H1 (cell line): ENCODE data around the gene RSRC2. TPM values are rescaled to one million over a fixed set of nuclear protein-coding genes. Genes with fewer than 3 reads are reported as not detected.
A peak's percentile ranks its signal among the peaks of the same experiment; 100 is the strongest.

Experiments
- CBX5 ChIP-seq: fragments of 300-800, 300-1000 bp; sonication (generic); IDR thresholded peaks from 2 replicates; pipeline ENCODE4 v1.7.1; 2016; ENCODE audit warnings: antibody characterized with exemption, low read length, low read depth
- CHD7 ChIP-seq: fragments of 300-600 bp; sonication (generic); IDR thresholded peaks from 2 replicates; pipeline ENCODE4 v1.7.1; 2012; ENCODE audit warnings: low read length, moderate library complexity, mild to moderate bottlenecking, inconsistent platforms; ENCODE audit not compliant: insufficient replicate concordance
- EP300 ChIP-seq, 2 experiments: IDR thresholded peaks; 1 replicate in 1 of 2; 2 replicates in 1 of 2; pipeline ENCODE4 v1.6.1; 2011 to 2012; ENCODE audit warnings: low read depth in 2 of 2, low read length in 2 of 2, mild to moderate bottlenecking in 2 of 2, borderline replicate concordance in 1 of 2, inconsistent platforms in 1 of 2, moderate library complexity in 1 of 2
- POLR2A ChIP-seq, 2 experiments: IDR thresholded peaks; 1 replicate in 1 of 2; 2 replicates in 1 of 2; pipeline ENCODE4 v1.6.1; 2011; ENCODE audit warnings: low read depth in 2 of 2, low read length in 2 of 2, mild to moderate bottlenecking in 2 of 2; ENCODE audit errors: control extremely low read depth in 1 of 2
- POLR2AphosphoS5 ChIP-seq: IDR thresholded peaks from 2 replicates; pipeline ENCODE4 v1.6.1; 2011; ENCODE audit warnings: low read depth, low read length
- RNF2 ChIP-seq: fragments of 200-900, 300-1000 bp; sonication (generic); IDR thresholded peaks from 2 replicates; pipeline ENCODE4 v1.7.1; 2016; ENCODE audit warnings: borderline replicate concordance, low read depth, mild to moderate bottlenecking, antibody characterized with exemption, low read length; ENCODE audit not compliant: poor library complexity, severe bottlenecking; ENCODE audit errors: missing control alignments
- polyA plus RNA-seq, 7 experiments: library from polyadenylated mRNA; depleted of rRNA in 3 of 7; stranded (reverse) in 5 of 7; unstranded in 2 of 7; fragments of >200 nt in 5 of 7; fragments of 200-250 nt in 2 of 7; gene quantifications; 1 replicate in 5 of 7; 2 replicates in 1 of 7; 4 replicates in 1 of 7; pipeline versions ENCODE4 v1.2.1 to v1.2.3, GENCODE V29; 2011 to 2013; ENCODE audit warnings: missing spikeins in 2 of 7, mixed read lengths in 2 of 7
- total RNA-seq: library from RNA; stranded (reverse); fragmentation: NEBNext Ultra II Directional; extraction: Animal tissue kit (Norgen Biotek cat#: 25700); gene quantifications from 2 replicates; pipeline ENCODE4 v1.2.1, GENCODE V29; 2021

The RSRC2 gene
- total and polyA plus RNA-seq, 2 of the 8 experiments (the other 6 are each of a cell fraction or from before 2014, with no cell fraction given), result 15.9 to 71.4 TPM

- TF ChIP-seq CBX5 (no peak), EP300 (IDR thresholded peaks at IDR 0.05; ENCODE audit: borderline replicate concordance in 1 of 2, low read depth in 2 of 2, low read length in 2 of 2) (no peak), POLR2A (IDR thresholded peaks at IDR 0.05; ENCODE audit: control extremely low read depth in 1 of 2, low read depth in 2 of 2, low read length in 2 of 2) (peak in 1 of 2 experiments; percentile 36; a peak in 1 of 3 replicates), RNF2 (no peak), POLR2AphosphoS5 (peak; percentile 55; the same call in 1 of the 2 replicates), CHD7 (no peak)
Observed at GRCh38 chr12:122503147-122503751, 23.5 kb downstream of the RSRC2 start (continued).
